ENCODE measurements around the gene BCAS3.
"Not testable (repeated sequence)": the region's sequence is repeated elsewhere in the genome, so short reads cannot be mapped to it uniquely, and the experiment has no call there.

The BCAS3 gene

DNA sequence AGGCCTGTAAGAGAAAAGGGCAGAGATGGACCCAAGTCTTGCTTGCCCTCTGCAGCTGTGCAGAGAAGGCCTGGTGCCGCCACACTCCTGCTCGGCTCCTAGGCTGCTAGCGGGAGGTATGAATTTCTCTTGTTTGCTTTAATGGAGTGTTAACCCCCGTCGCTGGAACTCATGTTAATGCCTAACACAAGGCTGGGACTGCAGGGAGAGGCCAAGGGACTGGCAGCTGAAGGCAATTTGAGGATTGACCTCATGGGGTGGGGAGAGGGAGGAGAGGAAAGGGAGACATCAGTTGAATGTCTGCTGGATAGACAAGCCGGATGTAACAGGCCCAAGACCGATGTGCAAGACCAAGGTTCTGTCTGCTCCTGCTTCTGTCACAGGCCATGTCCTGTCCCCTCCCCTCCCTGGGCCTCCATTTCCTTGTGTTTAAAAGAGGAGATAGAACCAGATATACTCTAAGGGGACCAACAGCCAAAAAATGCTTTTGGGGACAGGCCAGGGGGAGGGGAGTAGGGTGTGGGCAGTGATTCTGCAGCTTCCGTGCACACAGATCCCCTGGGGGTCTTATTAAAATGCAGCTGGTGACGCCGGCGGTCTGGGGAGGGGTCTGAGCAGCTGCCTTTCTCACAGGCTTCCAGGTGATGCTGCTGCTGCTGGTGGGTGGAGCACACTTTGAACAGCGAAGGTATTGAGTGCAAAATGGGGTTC is 675.3 kb downstream of the BCAS3 start:
- no peak for DNase-seq (ENCODE audit: low read depth in 1 of 2, low spot score in 1 of 2)

DNA sequence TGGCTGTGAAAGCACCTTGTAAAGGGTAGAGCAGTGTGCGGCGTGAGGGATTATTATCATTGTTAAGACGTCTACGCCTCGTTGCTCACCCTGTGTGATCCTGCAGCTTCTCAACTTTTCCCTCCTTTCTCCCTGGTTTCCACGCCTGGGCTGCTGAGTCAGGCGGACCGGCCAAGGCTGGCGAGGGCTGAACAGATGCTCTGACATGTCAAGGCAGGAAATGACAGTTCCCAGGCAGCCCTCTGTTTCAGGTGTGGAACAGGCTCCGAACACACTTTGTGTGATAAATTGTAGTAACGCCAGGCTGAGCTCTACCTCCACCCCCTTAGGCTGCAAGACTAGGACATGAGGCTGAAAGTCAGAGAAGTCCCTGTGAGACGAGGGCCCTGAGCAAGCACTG is 676.0 kb downstream of the BCAS3 start:
- no peak for DNase-seq (ENCODE audit: low read depth in 1 of 2, low spot score in 1 of 2)

DNA sequence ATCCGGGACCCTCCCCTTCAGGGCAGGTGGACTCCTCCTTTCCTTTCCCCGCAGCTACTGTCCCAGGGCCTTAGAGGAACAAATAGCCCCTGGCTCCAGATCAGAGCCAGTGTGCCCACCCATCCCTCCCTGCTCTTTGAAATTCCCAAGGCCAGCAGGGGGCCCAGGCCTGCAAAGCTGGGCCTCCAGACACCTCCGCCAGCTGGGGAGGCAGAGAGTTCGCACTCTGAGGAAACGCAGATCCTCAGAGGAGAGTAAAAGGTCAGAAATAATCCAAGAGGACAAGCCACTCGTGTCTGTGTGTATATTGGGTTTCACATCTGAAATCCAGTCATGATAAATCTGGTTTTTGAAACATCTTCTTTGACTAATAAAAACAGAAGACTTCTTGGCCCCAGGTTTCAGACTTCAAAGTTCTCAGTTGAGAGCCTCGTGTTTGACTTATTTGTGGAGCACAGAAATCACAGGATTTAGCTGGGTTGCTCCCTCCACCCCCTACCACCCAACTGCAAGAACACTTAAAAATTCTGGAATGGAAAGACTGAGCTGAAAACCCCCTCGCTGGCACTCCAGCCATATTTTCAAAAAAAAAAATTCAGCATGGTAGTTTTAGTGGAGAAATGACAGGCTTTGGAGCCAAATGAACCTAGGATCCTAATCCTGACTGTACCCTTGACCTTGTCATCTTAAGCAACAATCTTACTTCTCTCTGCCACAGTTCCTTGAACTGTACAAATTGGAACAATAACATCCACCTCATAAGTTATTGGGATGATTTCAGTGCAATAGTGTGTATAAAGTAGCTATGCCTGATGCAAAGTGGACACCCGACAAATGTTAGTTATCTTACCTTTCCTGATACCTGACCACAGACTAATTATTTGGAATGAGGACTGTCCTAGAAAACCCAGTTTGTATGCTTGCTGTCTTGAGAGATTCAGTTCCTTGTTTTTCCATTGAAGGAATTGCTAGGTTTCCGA is 677.5 kb downstream of the BCAS3 start:
- DNase-seq (ENCODE audit: low read depth in 1 of 2, low spot score in 1 of 2), result no peak

GRCh38 chr17:61357061-61357460 is 679.4 kb downstream of the BCAS3 start:
- DNase-seq (ENCODE audit: low read depth in 1 of 2, low spot score in 1 of 2), result not testable (repeated sequence)

DNA sequence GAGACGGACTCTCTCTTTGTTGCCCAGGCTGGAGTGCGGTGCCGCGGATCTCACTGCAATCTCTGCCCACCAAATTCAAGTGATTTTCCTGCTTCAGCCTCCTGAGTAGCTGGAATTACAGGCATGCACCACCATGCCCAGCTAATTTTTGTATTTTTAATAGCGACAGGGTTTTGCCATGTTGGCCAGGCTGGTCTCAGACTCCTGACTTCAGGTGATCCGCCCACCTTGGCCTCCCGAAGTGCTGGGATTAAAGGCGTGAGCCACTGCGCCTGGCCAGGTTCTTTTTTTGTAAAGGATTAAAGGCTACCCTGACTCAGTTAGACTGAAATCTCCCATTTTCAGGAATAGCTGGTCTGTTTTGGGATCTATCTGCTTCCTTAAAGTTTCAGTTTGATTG is 681.9 kb downstream of the BCAS3 start:
- DNase-seq (ENCODE audit: low read depth in 1 of 2, low spot score in 1 of 2), result not testable (repeated sequence)

DNA sequence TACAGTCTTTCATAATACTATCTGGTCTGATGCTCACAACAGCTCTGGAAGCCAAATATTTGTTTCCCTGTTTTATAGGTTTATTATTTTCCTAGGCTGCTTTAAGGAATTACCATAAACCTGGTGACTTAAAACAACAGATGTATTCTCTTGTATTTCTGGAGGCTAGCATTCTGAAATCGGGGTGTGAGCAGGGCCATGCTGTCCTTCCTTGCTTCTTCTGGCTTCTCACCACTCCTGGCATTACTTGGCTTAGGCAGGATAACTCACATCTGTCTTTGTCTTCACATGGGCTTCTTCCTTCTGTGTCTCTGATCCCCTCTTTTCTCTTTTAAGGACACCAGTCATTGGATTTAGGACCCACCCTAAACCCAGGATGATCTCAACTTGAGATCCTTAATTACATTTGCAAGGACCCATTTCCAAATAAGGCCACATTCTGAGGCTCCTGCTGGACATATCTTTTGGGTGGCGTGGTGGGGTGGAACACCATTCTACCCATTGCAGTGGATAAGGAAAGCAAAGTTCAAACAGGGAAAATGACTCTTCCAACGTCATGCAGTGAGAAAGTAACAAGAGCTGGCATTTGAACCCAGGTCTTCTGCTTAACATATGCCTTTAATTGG is 682.8 kb downstream of the BCAS3 start:
- no peak for DNase-seq (ENCODE audit: low read depth in 1 of 2, low spot score in 1 of 2)

GRCh38 chr17:61361084-61361483 is 683.4 kb downstream of the BCAS3 start:
- no peak for DNase-seq (ENCODE audit: low read depth in 1 of 2, low spot score in 1 of 2)

GRCh38 chr17:61362396-61362795 is 684.7 kb downstream of the BCAS3 start:
- DNase-seq (ENCODE audit: low read depth in 1 of 2, low spot score in 1 of 2), result no peak

DNA sequence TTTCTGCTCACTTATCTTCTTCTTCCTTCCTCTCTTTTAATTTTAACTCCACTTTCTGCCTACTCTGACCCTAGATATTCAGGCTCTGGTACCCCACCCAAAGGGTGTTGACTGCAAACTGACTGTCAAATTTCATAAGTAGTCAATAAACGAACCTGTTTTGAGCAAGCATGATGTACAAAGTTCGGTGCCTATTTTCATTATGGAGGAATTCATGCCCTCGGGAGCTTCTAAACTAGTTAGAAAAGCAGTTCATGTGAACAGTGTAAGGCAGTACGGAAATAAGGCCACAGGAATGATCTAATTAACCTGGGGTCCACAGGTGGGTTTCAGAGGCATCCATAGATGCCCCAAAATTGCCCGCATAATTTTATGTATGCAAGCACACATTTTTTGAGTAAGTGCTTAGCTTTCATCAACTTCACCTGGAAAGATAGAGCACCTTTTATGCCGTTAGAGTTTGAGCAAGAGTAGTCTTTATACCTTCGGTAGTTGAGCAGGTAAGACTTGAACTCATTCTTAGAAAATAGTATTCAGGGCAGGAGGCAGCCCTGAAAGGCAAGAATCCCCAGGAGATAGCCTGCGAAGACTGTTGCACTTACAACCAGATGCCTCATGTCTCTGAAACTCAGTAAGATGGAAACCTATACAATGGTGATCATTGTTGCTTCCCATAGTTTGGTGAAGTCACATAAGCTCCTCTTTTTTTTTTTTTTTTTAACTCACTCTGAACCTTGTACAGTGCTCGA is 685.4 kb downstream of the BCAS3 start:
- DNase-seq (ENCODE audit: low read depth in 1 of 2, low spot score in 1 of 2), result no peak

GRCh38 chr17:61363601-61364462 is 686.2 kb downstream of the BCAS3 start:
- DNase-seq (ENCODE audit: low read depth in 1 of 2, low spot score in 1 of 2), result no peak

DNA sequence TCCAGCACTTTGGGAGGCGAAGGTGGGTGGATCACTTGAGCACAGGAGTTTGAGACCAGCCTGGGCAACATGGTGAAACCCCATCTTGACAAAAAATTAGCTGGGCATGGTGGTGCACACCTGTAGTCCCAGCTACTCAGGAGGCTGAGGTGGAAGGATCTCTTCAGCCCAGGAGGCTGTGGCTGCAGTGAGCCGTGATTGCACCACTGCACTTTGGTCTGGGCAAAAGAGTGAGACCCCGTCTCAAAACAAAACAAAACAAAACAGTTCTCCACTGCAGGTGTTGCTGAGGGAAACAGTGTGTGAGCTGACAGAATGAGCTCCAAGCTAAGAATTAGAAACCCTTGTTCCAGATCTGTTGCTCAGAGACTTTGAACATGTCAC is 686.8 kb downstream of the BCAS3 start:
- DNase-seq (ENCODE audit: low read depth in 1 of 2, low spot score in 1 of 2), result no peak

- DNase-seq (ENCODE audit: low read depth in 1 of 2, low spot score in 1 of 2), result no peak
Measured at GRCh38 chr17:61366076-61366714, 688.5 kb downstream of the BCAS3 start.

DNA sequence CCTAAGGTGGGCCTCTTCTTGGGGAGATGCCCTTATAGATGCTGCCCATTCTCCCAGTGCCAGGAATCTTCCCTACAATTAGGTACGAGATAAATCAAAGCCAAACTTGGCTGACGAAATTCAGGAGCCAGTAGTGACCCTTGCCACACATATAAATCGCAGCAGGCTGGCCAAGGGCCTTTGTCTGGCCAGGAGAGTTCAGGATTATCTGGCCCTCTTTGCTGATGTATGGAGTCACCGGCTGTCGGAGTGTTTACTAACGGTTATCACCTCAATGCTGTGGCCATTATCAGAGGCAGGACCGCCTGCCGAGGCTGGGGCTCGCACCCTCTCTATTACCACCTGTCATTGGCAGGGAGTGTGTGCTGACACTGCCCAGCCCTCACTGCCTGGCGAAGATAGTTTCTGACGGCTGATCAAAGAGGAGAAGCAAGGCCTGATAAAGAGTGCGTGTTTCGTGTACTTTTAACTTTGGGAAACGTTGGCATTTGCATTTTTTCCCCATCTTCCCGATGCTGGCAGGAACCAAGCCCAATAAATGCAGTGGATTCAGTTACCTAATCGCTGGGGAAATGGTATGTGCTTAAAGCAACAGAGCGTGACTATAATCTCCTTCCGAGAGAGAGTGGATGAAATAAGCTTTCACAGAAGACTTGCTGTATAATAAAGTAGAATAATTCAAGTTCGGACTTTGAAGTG is 689.2 kb downstream of the BCAS3 start:
- DNase-seq (ENCODE audit: low read depth in 1 of 2, low spot score in 1 of 2), result no peak

- no peak for DNase-seq (ENCODE audit: low read depth in 1 of 2, low spot score in 1 of 2)
Measured at GRCh38 chr17:61368049-61368831, 690.6 kb downstream of the BCAS3 start.

- no peak for DNase-seq (ENCODE audit: low read depth in 1 of 2, low spot score in 1 of 2)
Measured at GRCh38 chr17:61368832-61369450, 691.3 kb downstream of the BCAS3 start.

GRCh38 chr17:61369751-61370150 is 692.1 kb downstream of the BCAS3 start:
- DNase-seq (ENCODE audit: low read depth in 1 of 2, low spot score in 1 of 2), result no peak

- DNase-seq (ENCODE audit: low read depth in 1 of 2, low spot score in 1 of 2), result no peak
Measured at GRCh38 chr17:61371179-61371578, 693.5 kb downstream of the BCAS3 start.

- DNase-seq (ENCODE audit: low read depth in 1 of 2, low spot score in 1 of 2), result no peak
Measured at GRCh38 chr17:61371606-61372005, 694.0 kb downstream of the BCAS3 start.

All from activated T-helper 1 cell treated with anti-CD3 and anti-CD28 coated beads, Interleukin-2, amount 50 U/mL, for 16 hours (primary cell).